Testis (tissue), 3 donors: ENCODE results near the gene GLRX. TPM values are rescaled to one million over a fixed set of nuclear protein-coding genes. Genes with fewer than 3 reads are reported as not detected.
"Not testable (repeated sequence)": the region's sequence is repeated elsewhere in the genome, so short reads cannot be mapped to it uniquely, and the experiment has no call there.

Experiments
- DNase-seq: peaks from one replicate; pipeline ENCODE4 v3.0.0-alpha.2; 2019
- H3K27ac ChIP-seq, 2 donors: fragments of 200-600 bp; sonication (generic); one replicate each; pipeline ENCODE4 v1.5.1; 2019
- H3K27me3 ChIP-seq: fragments of 200-600 bp; sonication (generic); one replicate; pipeline ENCODE4 v1.5.1; 2019
- H3K36me3 ChIP-seq: fragments of 200-600 bp; sonication (generic); one replicate; pipeline ENCODE4 v1.5.1; 2017; ENCODE audit warnings: low read depth; ENCODE audit errors: missing control alignments
- H3K4me1 ChIP-seq: fragments of 200-600 bp; sonication (generic); one replicate; pipeline ENCODE4 v1.5.1; 2019
- H3K4me3 ChIP-seq, 2 donors: fragments of 200-600 bp; sonication (generic); one replicate each; pipeline ENCODE4 v1.5.1; 2017 to 2019
- H3K9me3 ChIP-seq: fragments of 200-600 bp; sonication (generic); one replicate; pipeline ENCODE4 v1.5.1; 2017
- POLR2A ChIP-seq: fragments of 450-650 bp; IDR thresholded peaks from one replicate; pipeline ENCODE4 v1.6.1; 2017; ENCODE audit warnings: antibody characterized with exemption, mild to moderate bottlenecking, moderate library complexity
- WGBS, 2 donors: methylation state at CpG; one replicate each; pipeline ENCODE4 v1.1.5; 2018; 5-methylcytosine and 5-hydroxymethylcytosine counted together
- intact Hi-C: fragments of 100-400 bp; cut with DNase I; formaldehyde crosslinking; loops from one replicate; pipeline ENCODE4 v1.15.1; 2023; ENCODE audit warnings: low total_unique reads
- polyA plus RNA-seq: library from polyadenylated mRNA; stranded (reverse); fragments of 350-450 nt; fragmentation: Illumina TruSeq; extraction: RNeasy Lipid Tissue Mini Kit (QIAGEN cat#74804); gene quantifications from one replicate; pipeline ENCODE4 v1.2.3, GENCODE V29; 2014; ENCODE audit warnings: low read depth, low replicate concordance; ENCODE audit not compliant: insufficient read depth
- total RNA-seq, 2 donors: library from RNA; depleted of rRNA; stranded (reverse); fragments of >200 nt; gene quantifications; one replicate each; pipeline ENCODE4 v1.2.3, GENCODE V29; 2016
- TF ChIP-seq, protein P1 (sequence below), 3 experiments: fragments of 450-650 bp in 2 of 3; fragments of 200-600 bp in 1 of 3; sonication (generic) in 1 of 3; IDR thresholded peaks; one replicate each; pipeline ENCODE4 v1.5.1; 2016 to 2019; ENCODE audit warnings: antibody characterized with exemption in 3 of 3, mild to moderate bottlenecking in 2 of 3, moderate library complexity in 1 of 3

The GLRX gene
- total and polyA plus RNA-seq, 3 donors from 2014 or later: 4.5 to 15.0 (median 5.4) TPM

DNA sequence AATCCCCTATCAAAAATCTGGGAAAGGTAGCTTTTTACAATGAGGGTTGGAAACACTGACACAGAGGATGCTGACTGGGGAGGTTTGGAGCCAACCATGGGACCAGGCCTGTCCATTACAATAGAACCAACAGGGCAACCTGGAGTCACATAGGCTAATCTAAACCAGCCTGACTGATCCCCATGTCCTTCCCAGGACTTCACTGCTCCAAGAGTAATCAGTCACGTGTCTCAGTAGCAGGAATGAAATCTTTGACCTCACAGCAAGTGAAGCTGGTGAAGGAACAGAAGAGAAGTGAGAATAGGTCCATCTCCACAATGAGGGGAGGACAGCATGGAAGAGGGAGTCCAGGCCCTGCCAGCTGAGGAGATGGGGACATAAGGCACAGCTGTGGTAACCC, 16.0 kb upstream of the GLRX start:
- DNase-seq: no peak
- Histone ChIP-seq H3K27me3 (no peaks in the 10 kb centered on the region), H3K27ac (no peak overlapping the region), H3K4me3 (no peak overlapping the region), H3K9me3 (no peaks in the 10 kb centered on the region), H3K4me1 (no peaks in the 10 kb centered on the region), H3K36me3 (no peaks in the 10 kb centered on the region)
- intact Hi-C loops: no loop called here
- no peak for TF ChIP-seq POLR2A
- TF ChIP-seq, protein P1, sequence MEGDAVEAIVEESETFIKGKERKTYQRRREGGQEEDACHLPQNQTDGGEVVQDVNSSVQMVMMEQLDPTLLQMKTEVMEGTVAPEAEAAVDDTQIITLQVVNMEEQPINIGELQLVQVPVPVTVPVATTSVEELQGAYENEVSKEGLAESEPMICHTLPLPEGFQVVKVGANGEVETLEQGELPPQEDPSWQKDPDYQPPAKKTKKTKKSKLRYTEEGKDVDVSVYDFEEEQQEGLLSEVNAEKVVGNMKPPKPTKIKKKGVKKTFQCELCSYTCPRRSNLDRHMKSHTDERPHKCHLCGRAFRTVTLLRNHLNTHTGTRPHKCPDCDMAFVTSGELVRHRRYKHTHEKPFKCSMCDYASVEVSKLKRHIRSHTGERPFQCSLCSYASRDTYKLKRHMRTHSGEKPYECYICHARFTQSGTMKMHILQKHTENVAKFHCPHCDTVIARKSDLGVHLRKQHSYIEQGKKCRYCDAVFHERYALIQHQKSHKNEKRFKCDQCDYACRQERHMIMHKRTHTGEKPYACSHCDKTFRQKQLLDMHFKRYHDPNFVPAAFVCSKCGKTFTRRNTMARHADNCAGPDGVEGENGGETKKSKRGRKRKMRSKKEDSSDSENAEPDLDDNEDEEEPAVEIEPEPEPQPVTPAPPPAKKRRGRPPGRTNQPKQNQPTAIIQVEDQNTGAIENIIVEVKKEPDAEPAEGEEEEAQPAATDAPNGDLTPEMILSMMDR (IDR thresholded peaks at IDR 0.05): no peak
- WGBS, 2 donors: 100% methylated on average over 1 of the region's 1 CpG

DNA sequence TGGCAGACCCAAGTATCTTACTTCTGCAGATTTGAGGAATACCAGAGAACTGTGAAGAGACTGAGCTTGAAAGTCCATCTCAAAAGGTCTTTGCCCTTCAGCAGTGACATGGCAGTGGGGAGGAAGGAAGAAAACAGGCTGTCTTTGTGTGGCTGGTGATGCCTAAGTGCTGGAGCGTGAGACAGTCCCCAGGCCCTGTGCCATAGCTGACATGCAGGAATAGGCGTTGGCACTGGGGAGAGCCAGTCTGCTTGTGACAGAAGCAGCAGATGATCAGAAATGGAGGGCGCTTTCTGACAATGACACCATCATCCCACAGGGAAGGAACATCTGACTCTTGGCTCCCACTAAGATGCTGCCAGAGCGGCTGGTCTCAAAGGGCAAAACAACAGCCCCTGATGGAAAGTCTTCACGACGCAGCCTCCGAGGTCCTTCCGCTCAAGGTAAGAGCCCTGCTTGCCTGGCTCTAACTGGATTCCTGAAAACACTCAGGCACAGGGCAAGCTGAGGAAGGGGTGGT, 15.5 kb upstream of the GLRX start:
- WGBS, 2 donors: 95% methylated on average over 8 of the region's 8 CpGs

DNA sequence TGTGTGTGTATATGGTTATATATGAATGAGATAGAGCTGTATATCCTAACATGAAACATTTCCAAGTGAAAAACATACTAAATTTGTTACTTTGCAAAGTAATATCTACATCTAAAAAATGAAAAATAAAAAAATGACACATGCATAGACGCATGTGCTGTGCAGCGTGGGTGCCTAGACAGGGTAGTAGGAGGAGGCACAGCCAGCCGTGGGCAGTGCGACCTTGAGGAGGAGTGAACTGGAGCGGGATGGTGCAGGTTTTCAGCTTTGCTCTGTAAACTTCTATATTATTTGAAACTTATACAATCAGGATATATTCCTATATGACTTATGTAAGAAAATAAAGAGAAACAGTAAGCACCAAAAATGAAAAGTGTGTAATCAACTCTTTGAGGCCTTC, 15.0 kb upstream of the GLRX start:
- Histone ChIP-seq H3K27ac (no peak overlapping the region), H3K9me3 (no peaks in the 10 kb centered on the region), H3K27me3 (no peaks in the 10 kb centered on the region), H3K36me3 (no peaks in the 10 kb centered on the region), H3K4me3 (no peak overlapping the region), H3K4me1 (no peaks in the 10 kb centered on the region)
- TF ChIP-seq POLR2A: no peak
- TF ChIP-seq, protein P1 (IDR thresholded peaks at IDR 0.05): no peak
- intact Hi-C loops: no loop called here
- WGBS, 2 donors: 69 to 81% methylated on average over 5 of the region's 5 CpGs
- no peak for DNase-seq

More for the DNA sequence above, 15.5 kb upstream of the GLRX start:
- no peak for DNase-seq
- H3K27me3 ChIP-seq: no peaks in the 10 kb centered on the region
- intact Hi-C loops: no loop called here
- H3K36me3 ChIP-seq: no peaks in the 10 kb centered on the region
- no peak for TF ChIP-seq POLR2A
- TF ChIP-seq, protein P1 (IDR thresholded peaks at IDR 0.05): no peak
- no peaks in the 10 kb centered on the region for H3K9me3 ChIP-seq
- H3K4me1 ChIP-seq: no peaks in the 10 kb centered on the region
- H3K4me3 ChIP-seq: no peak overlapping the region
- H3K27ac ChIP-seq: no peak overlapping the region

DNA sequence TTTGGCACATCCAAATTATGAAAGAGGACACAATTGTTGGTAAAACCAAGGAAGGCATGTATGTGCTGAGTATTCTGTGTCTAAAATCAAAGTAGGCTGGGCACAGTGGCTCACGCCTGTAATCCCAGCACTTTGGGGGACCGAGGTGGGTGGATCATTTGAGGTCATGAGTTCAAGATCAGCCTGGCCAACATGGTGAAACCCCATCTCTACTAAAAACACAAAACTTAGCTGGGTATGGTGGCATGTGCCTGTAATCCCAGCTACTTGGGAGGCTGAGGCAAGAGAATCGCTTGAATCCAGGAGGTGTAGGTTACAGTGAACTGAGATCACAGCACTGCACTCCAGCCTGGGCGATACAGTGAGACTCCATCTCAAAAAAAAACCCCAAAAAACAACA, 14.4 kb upstream of the GLRX start:
- H3K4me3 ChIP-seq, H3K27me3 ChIP-seq, intact Hi-C loops, H3K36me3 ChIP-seq, H3K27ac ChIP-seq, H3K9me3 ChIP-seq, DNase-seq, H3K4me1 ChIP-seq: not testable (repeated sequence)
- WGBS, 2 donors: 88 to 95% methylated on average over 4 of the region's 4 CpGs

DNA sequence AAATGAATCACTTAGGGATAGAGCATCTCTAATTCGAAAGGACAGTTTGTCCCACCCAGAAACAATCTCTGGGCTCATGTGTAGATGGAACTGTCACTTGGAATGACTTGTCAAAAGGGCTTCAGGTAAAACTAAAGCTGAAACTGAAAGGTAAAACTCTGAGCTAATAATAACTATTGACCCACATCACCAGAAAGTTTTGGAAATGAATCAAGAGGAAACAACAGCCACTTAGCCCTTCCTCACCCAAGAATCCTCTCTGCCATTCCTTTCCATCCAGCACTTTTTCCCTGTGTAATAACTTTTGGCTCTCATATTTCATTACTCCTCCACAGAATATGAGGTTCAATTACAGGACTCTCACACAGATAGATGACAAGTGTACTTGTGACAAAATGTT, 14.0 kb upstream of the GLRX start:
- intact Hi-C loops: no loop called here
- no peak overlapping the region for H3K27ac ChIP-seq
- 75 to 97% methylated on average over 1 of the region's 1 CpG for whole genome bisulfite sequencing, 2 donors

More for the DNA sequence above, 14.0 kb upstream of the GLRX start:
- no peaks in the 10 kb centered on the region for H3K9me3 ChIP-seq
- no peaks in the 10 kb centered on the region for H3K4me1 ChIP-seq
- no peaks in the 10 kb centered on the region for H3K27me3 ChIP-seq
- H3K4me3 ChIP-seq: no peak overlapping the region
- no peaks in the 10 kb centered on the region for H3K36me3 ChIP-seq
- TF ChIP-seq POLR2A: no peak
- TF ChIP-seq, protein P1 (IDR thresholded peaks at IDR 0.05): no peak
- DNase-seq: no peak
